ENCODE data around the gene COL25A1. TPM values are rescaled to one million over a fixed set of nuclear protein-coding genes. Genes with fewer than 3 reads are reported as not detected.

The COL25A1 gene
- 0.01 TPM in 1 of 2 replicates, not detected in the other for polyA plus RNA-seq (2014; cell fraction: cytosol; rRNA removed)
- polyA plus RNA-seq (2014; cell fraction: nucleus; rRNA removed) = 0.01 TPM in 1 of 2 replicates, not detected in the other

- DNase-seq (ENCODE audit: low spot score) = peak; percentile 80
Observed at GRCh38 chr4:109302361-109303139, at the start of gene COL25A1. Gene COL25A1 (minus strand): TSS chr4:109302658.

GRCh38 chr4:109350121-109350520 is 47.7 kb upstream of the COL25A1 start:
- DNase-seq (ENCODE audit: low spot score) = no peak

GRCh38 chr4:109334129-109335105 is 32.0 kb upstream of the COL25A1 start:
- DNase-seq (ENCODE audit: low spot score) = no peak

- no peak for DNase-seq (ENCODE audit: low spot score)
Observed at GRCh38 chr4:109332926-109333464, 30.5 kb upstream of the COL25A1 start.

- DNase-seq (ENCODE audit: low spot score) = no peak
Observed at GRCh38 chr4:109327641-109328040, 25.2 kb upstream of the COL25A1 start.

GRCh38 chr4:109325698-109326097 is 23.2 kb upstream of the COL25A1 start:
- no peak for DNase-seq (ENCODE audit: low spot score)

GRCh38 chr4:109323348-109323747 is 20.9 kb upstream of the COL25A1 start:
- DNase-seq (ENCODE audit: low spot score) = no peak

GRCh38 chr4:109321232-109321631 is 18.8 kb upstream of the COL25A1 start:
- no peak for DNase-seq (ENCODE audit: low spot score)

GRCh38 chr4:109319684-109320083 is 17.2 kb upstream of the COL25A1 start:
- no peak for DNase-seq (ENCODE audit: low spot score)

GRCh38 chr4:109319156-109319555 is 16.7 kb upstream of the COL25A1 start:
- no peak for DNase-seq (ENCODE audit: low spot score)

GRCh38 chr4:109315818-109316217 is 13.4 kb upstream of the COL25A1 start:
- DNase-seq (ENCODE audit: low spot score) = no peak

- DNase-seq (ENCODE audit: low spot score) = no peak
Observed at GRCh38 chr4:109315341-109315740, 12.9 kb upstream of the COL25A1 start.

- DNase-seq (ENCODE audit: low spot score) = no peak
Observed at GRCh38 chr4:109313168-109314133, 11.0 kb upstream of the COL25A1 start.

- no peak for DNase-seq (ENCODE audit: low spot score)
Observed at GRCh38 chr4:109303140-109303496, 660 bp upstream of the COL25A1 start.

- no peak for DNase-seq (ENCODE audit: low spot score)
Observed at GRCh38 chr4:109301651-109302360, 652 bp downstream of the COL25A1 start.

- no peak for DNase-seq (ENCODE audit: low spot score)
Observed at GRCh38 chr4:109298279-109299010, 4.0 kb downstream of the COL25A1 start.

- DNase-seq (ENCODE audit: low spot score) = no peak
Observed at GRCh38 chr4:109296527-109296926, 5.9 kb downstream of the COL25A1 start.

GRCh38 chr4:109295081-109295480 is 7.4 kb downstream of the COL25A1 start:
- DNase-seq (ENCODE audit: low spot score) = no peak

- no peak for DNase-seq (ENCODE audit: low spot score)
Observed at GRCh38 chr4:109294468-109295020, 7.9 kb downstream of the COL25A1 start.

All from SK-N-DZ (cell line).